HFFc6 (cell line): ENCODE results near the gene STK11. TPM values are rescaled to one million over a fixed set of nuclear protein-coding genes. Genes with fewer than 3 reads are reported as not detected.
"Not testable (repeated sequence)": the region's sequence is repeated elsewhere in the genome, so short reads cannot be mapped to it uniquely, and the experiment has no call there.

Experiments
- DNase-seq: peaks from one replicate; pipeline ENCODE4 v3.0.0-alpha.2; 2018
- H3K27ac Mint-ChIP-seq: 2 replicates; pipeline ENCODE4 v1.8.0; 2020; ENCODE audit warnings: mild to moderate bottlenecking, mixed read lengths
- H3K27me3 Mint-ChIP-seq: 2 replicates; pipeline ENCODE4 v1.8.0; 2021; ENCODE audit warnings: mild to moderate bottlenecking, moderate library complexity, mixed read lengths; ENCODE audit not compliant: insufficient read depth
- H3K36me3 Mint-ChIP-seq: 2 replicates; pipeline ENCODE4 v1.8.0; 2021; ENCODE audit warnings: low read depth, mixed read lengths
- H3K4me1 Mint-ChIP-seq: 2 replicates; pipeline ENCODE4 v1.8.0; 2020; ENCODE audit warnings: low read depth, mixed read lengths
- H3K4me3 Mint-ChIP-seq: 2 replicates; pipeline ENCODE4 v1.8.0; 2020; ENCODE audit warnings: mild to moderate bottlenecking, moderate library complexity, mixed read lengths
- H3K9me3 Mint-ChIP-seq: 2 replicates; pipeline ENCODE4 v1.8.0; 2020; ENCODE audit warnings: mild to moderate bottlenecking, mixed read lengths
- CTCF ChIP-seq: fragments of 200-600 bp; sonication (generic); IDR thresholded peaks from 2 replicates; pipeline ENCODE4 v1.5.0; 2021; ENCODE audit warnings: antibody characterized with exemption, mild to moderate bottlenecking
- total RNA-seq, 6 experiments: library from RNA; stranded (reverse); fragmentation: NEBNext Ultra II Directional; extraction: Animal tissue kit (Norgen Biotek cat#: 25700); gene quantifications; 2 replicates in 1 of 6; 3 replicates in 5 of 6; pipeline ENCODE4 v1.2.3, GENCODE V29; 2021

STK11 gene
- total RNA-seq, 6 experiments from 2014 or later = 52.9 to 59.1 (median 56.7) TPM

- H3K9me3 Mint-ChIP-seq = no peaks in the 10 kb centered on the region
- H3K36me3 Mint-ChIP-seq = no peaks in the 10 kb centered on the region
- no peak overlapping the region for H3K27ac Mint-ChIP-seq
- H3K27me3 Mint-ChIP-seq = no peaks in the 10 kb centered on the region; the same call in none of the 2 replicates
- H3K4me3 Mint-ChIP-seq = no peak overlapping the region
- peaks cover 12% of the 10 kb centered on the region for H3K4me1 Mint-ChIP-seq
- TF ChIP-seq CTCF = no peak
- DNase-seq = no peak
Observed at GRCh38 chr19:1189419-1189818, 16.2 kb upstream of the STK11 start.

GRCh38 chr19:1199531-1199930, 6.0 kb upstream of the STK11 start:
- Mint-ChIP-seq H3K4me3 (no peak overlapping the region), H3K9me3 (no peaks in the 10 kb centered on the region), H3K27ac (no peak overlapping the region), H3K4me1 (peaks cover 19% of the 10 kb centered on the region), H3K36me3 (no peaks in the 10 kb centered on the region), H3K27me3 (no peaks in the 10 kb centered on the region)
- DNase-seq = no peak
- TF ChIP-seq CTCF = no peak

- H3K9me3 Mint-ChIP-seq, H3K36me3 Mint-ChIP-seq, H3K4me3 Mint-ChIP-seq, DNase-seq, H3K27me3 Mint-ChIP-seq: not testable (repeated sequence)
- peak overlapping the region; percentile 16 for H3K27ac Mint-ChIP-seq
- H3K4me1 Mint-ChIP-seq = peaks cover 21% of the 10 kb centered on the region
Observed at GRCh38 chr19:1200614-1201013, 5.0 kb upstream of the STK11 start.

- DNase-seq = no peak
- Mint-ChIP-seq H3K36me3 (peaks cover 15% of the 10 kb centered on the region), H3K27ac (peak overlapping the region; percentile 93), H3K4me1 (peaks cover 27% of the 10 kb centered on the region), H3K27me3 (peaks cover 5% of the 10 kb centered on the region), H3K4me3 (peak overlapping the region; percentile 90), H3K9me3 (no peaks in the 10 kb centered on the region)
- TF ChIP-seq CTCF = no peak
Observed at GRCh38 chr19:1206150-1206863, 729 bp downstream of the STK11 start.

- no peaks in the 10 kb centered on the region for H3K9me3 Mint-ChIP-seq
- H3K27ac Mint-ChIP-seq = peak overlapping the region; percentile 93
- peaks cover 27% of the 10 kb centered on the region for H3K4me1 Mint-ChIP-seq
- no peak for TF ChIP-seq CTCF
- H3K36me3 Mint-ChIP-seq = peaks cover 19% of the 10 kb centered on the region
- peaks cover 5% of the 10 kb centered on the region for H3K27me3 Mint-ChIP-seq
- H3K4me3 Mint-ChIP-seq = peak overlapping the region; percentile 90
- DNase-seq = no peak
Observed at GRCh38 chr19:1206864-1207450, 1.4 kb downstream of the STK11 start.

GRCh38 chr19:1208830-1209229, 3.3 kb downstream of the STK11 start:
- peaks cover 26% of the 10 kb centered on the region for H3K36me3 Mint-ChIP-seq
- not testable (repeated sequence) for H3K9me3 Mint-ChIP-seq, H3K27me3 Mint-ChIP-seq
- H3K4me3 Mint-ChIP-seq = peak overlapping the region; percentile 54
- peak; percentile 32 for DNase-seq
- H3K27ac Mint-ChIP-seq = peak overlapping the region; percentile 38; the same call in 1 of the 2 replicates
- peaks cover 26% of the 10 kb centered on the region for H3K4me1 Mint-ChIP-seq
